Upper lobe of left lung (tissue), 4 donors: Measurements from ENCODE around the gene GDPD2.

Experiments
- CTCF ChIP-seq, 6 experiments: fragments of 450-650 bp in 4 of 6; fragments of 200-600 bp in 2 of 6; sonication (generic) in 2 of 6; IDR thresholded peaks; one replicate each; pipeline ENCODE4 v1.5.1; 2016 to 2019; ENCODE audit warnings: antibody characterized with exemption in 6 of 6
- POLR2AphosphoS5 ChIP-seq, 2 donors: sonication (generic); formaldehyde crosslinking; IDR thresholded peaks; one replicate each; pipeline ENCODE4 v1.5.1; 2017; ENCODE audit warnings: antibody characterized with exemption in 2 of 2

- no peak for TF ChIP-seq CTCF (IDR thresholded peaks at IDR 0.05)
- TF ChIP-seq POLR2AphosphoS5 (IDR thresholded peaks at IDR 0.05): no peak
These were observed 20.4 kb upstream of the GDPD2 start for GRCh38 chrX:70402721-70403120.
